Sciatic nerve (tissue), 2 donors: ENCODE data around the gene MYL5. TPM values are rescaled to one million over a fixed set of nuclear protein-coding genes. Genes with fewer than 3 reads are reported as not detected.
"Not testable (repeated sequence)": the region's sequence is repeated elsewhere in the genome, so short reads cannot be mapped to it uniquely, and the experiment has no call there.

ENCODE experiments used
- ATAC-seq: fragments of 200-7000 bp; cut with Tn5 transposase; one replicate; pipeline ENCODE4 v1.9.1; 2020; ENCODE audit warnings: mild to moderate bottlenecking, moderate library complexity
- DNase-seq: peaks from one replicate; pipeline ENCODE4 v3.0.0-alpha.2; 2020; ENCODE audit warnings: low spot score
- intact Hi-C: fragments of 100-400 bp; cut with DNase I; formaldehyde crosslinking; loops from one replicate; pipeline ENCODE4 v1.14.2; 2022
- total RNA-seq: library from RNA; stranded (reverse); fragmentation: NEBNext Ultra II Directional; extraction: Animal tissue kit (Norgen Biotek cat#: 25700); gene quantifications from one replicate; pipeline ENCODE4 v1.2.1, GENCODE V29; 2021
- donor health status: DM: no; HTN: no; CAD: no.
- donor health status: DM: no; HTN: no; CAD: no.

Gene MYL5
- total RNA-seq, 1 donor from 2014 or later = 14.6 TPM

GRCh38 chr4:635066-635835 is 39.1 kb upstream of the MYL5 start:
- DNase-seq, ATAC-seq, intact Hi-C loops: not testable (repeated sequence)

- intact Hi-C loops = no loop called here
- DNase-seq (no peak), ATAC-seq (no peak)
These were observed 38.3 kb upstream of the MYL5 start for GRCh38 chr4:635851-636627.

GRCh38 chr4:636628-637159 is 37.6 kb upstream of the MYL5 start:
- DNase-seq = no peak
- ATAC-seq = no peak
- intact Hi-C loops = no loop called here

- DNase-seq (no peak), ATAC-seq (no peak)
- intact Hi-C loops = no loop called here
These were observed 36.6 kb upstream of the MYL5 start for GRCh38 chr4:637536-638280.

GRCh38 chr4:642366-642765 is 32.0 kb upstream of the MYL5 start:
- DNase-seq, ATAC-seq, intact Hi-C loops: not testable (repeated sequence)

- ATAC-seq = no peak
- no peak for DNase-seq
- intact Hi-C loops = no loop called here
These were observed 27.9 kb upstream of the MYL5 start for GRCh38 chr4:646460-646859.

- DNase-seq (no peak), ATAC-seq (no peak)
- intact Hi-C loops = no loop called here
These were observed 26.9 kb upstream of the MYL5 start for GRCh38 chr4:647481-647880.

- no peak for DNase-seq
- ATAC-seq = no peak
- intact Hi-C loops = no loop called here
These were observed 25.6 kb upstream of the MYL5 start for GRCh38 chr4:648579-649292.

GRCh38 chr4:649293-649625 is 25.1 kb upstream of the MYL5 start:
- no peak for ATAC-seq
- no peak for DNase-seq
- intact Hi-C loops = no loop called here

- ATAC-seq = no peak
- no peak for DNase-seq
- intact Hi-C loops = no loop called here
These were observed 24.5 kb upstream of the MYL5 start for GRCh38 chr4:649751-650310.

- DNase-seq (no peak), ATAC-seq (no peak)
- intact Hi-C loops = no loop called here
These were observed 23.9 kb upstream of the MYL5 start for GRCh38 chr4:650461-650860.

GRCh38 chr4:650951-651883 is 23.1 kb upstream of the MYL5 start:
- ATAC-seq (no peak), DNase-seq (no peak)
- intact Hi-C loops = no loop called here

GRCh38 chr4:651884-652642 is 22.3 kb upstream of the MYL5 start:
- intact Hi-C loops = no loop called here
- no peak for DNase-seq
- ATAC-seq = no peak

GRCh38 chr4:653080-653821 is 21.1 kb upstream of the MYL5 start:
- ATAC-seq = no peak
- DNase-seq = no peak
- intact Hi-C loops = no loop called here

GRCh38 chr4:653831-654502 is 20.4 kb upstream of the MYL5 start:
- intact Hi-C loops = no loop called here
- DNase-seq = no peak

GRCh38 chr4:654503-654845 is 19.9 kb upstream of the MYL5 start:
- intact Hi-C loops = no loop called here
- DNase-seq (no peak), ATAC-seq (no peak)

More at GRCh38 chr4:653831-654502, 20.4 kb upstream of the MYL5 start:
- ATAC-seq = no peak
